H1 (cell line): ENCODE measurements around the gene HERC5. TPM values are rescaled to one million over a fixed set of nuclear protein-coding genes. Genes with fewer than 3 reads are reported as not detected.

Experiments
- CTCF ChIA-PET: fragments of 300-600 bp; sonication (Branson Sonifier 250); formaldehyde crosslinking; loops from one replicate; lab custom pipeline; 2021; ENCODE audit not compliant: partially characterized antibody; lab: Charles Lee
- POLR2A ChIA-PET: fragments of 300-600 bp; sonication (Branson Sonifier 250); formaldehyde crosslinking; loops from one replicate; lab custom pipeline; 2021; ENCODE audit warnings: inconsistent platforms; ENCODE audit not compliant: partially characterized antibody; lab: Charles Lee
- DNase-seq, 2 experiments: peaks; one replicate each; pipeline versions ENCODE4 v3.0.0 to v3.0.0-alpha.2; 2010 to 2022; ENCODE audit warnings: low spot score in 2 of 2, low read depth in 1 of 2, mixed read lengths in 1 of 2
- FAIRE-seq: peaks from 2 replicates; lab custom pipeline; 2011; peaks lifted over from hg19 to GRCh38; lab: Jason Lieb, UNC
- H2AFZ ChIP-seq: 2 replicates; pipeline ENCODE4 v1.8.1; 2012; ENCODE audit warnings: low read length, inconsistent platforms
- H2AK5ac ChIP-seq: 2 replicates; pipeline ENCODE4 v1.6.1; 2013; ENCODE audit warnings: low read depth, low read length
- H2BK120ac ChIP-seq: replicated peaks from 2 replicates; pipeline ENCODE3; 2013; ENCODE audit warnings: low read depth, low read length, inconsistent platforms
- H2BK12ac ChIP-seq: 2 replicates; pipeline ENCODE4 v1.6.1; 2013; ENCODE audit warnings: low read depth, low read length
- H2BK15ac ChIP-seq: 2 replicates; pipeline ENCODE4 v1.6.1; 2013; ENCODE audit warnings: low read length
- H2BK20ac ChIP-seq: 2 replicates; pipeline ENCODE4 v1.6.1; 2013; ENCODE audit warnings: low read length
- H2BK5ac ChIP-seq: 2 replicates; pipeline ENCODE4 v1.6.1; 2013; ENCODE audit warnings: low read depth, low read length
- H3K14ac ChIP-seq: 2 replicates; pipeline ENCODE4 v1.6.1; 2013; ENCODE audit warnings: inconsistent platforms; ENCODE audit not compliant: insufficient read length
- H3K18ac ChIP-seq: 2 replicates; pipeline ENCODE4 v1.6.1; 2013; ENCODE audit warnings: low read length; ENCODE audit errors: extremely low read depth
- H3K23ac ChIP-seq: 2 replicates; pipeline ENCODE4 v1.6.1; 2013; ENCODE audit warnings: inconsistent platforms; ENCODE audit not compliant: insufficient read length
- H3K23me2 ChIP-seq: 2 replicates; pipeline ENCODE4 v1.6.1; 2013; ENCODE audit warnings: low read depth, low read length
- H3K27ac ChIP-seq: 2 replicates; pipeline ENCODE4 v1.6.1; 2011; ENCODE audit warnings: low read depth, low read length, inconsistent platforms
- H3K27me3 ChIP-seq, 4 experiments: replicated peaks in 1 of 4; 1 replicate in 1 of 4; 2 replicates in 3 of 4; pipeline versions ENCODE4 v1.6.1 to v1.8.1; 2011 to 2013; ENCODE audit warnings: low read length in 3 of 4, mild to moderate bottlenecking in 3 of 4, inconsistent platforms in 2 of 4, mixed read lengths in 2 of 4, moderate library complexity in 1 of 4; ENCODE audit not compliant: control insufficient read depth in 3 of 4, insufficient read depth in 3 of 4; ENCODE audit errors: extremely low read depth in 1 of 4
- H3K36me3 ChIP-seq, 4 experiments: 2 replicates each; pipeline versions ENCODE4 v1.6.1 to v1.8.1; 2011 to 2013; ENCODE audit warnings: mild to moderate bottlenecking in 4 of 4, low read length in 3 of 4, moderate library complexity in 2 of 4, control low read depth in 1 of 4, inconsistent platforms in 1 of 4; ENCODE audit not compliant: insufficient read depth in 4 of 4, control insufficient read depth in 2 of 4
- H3K4ac ChIP-seq: replicated peaks from 2 replicates; pipeline ENCODE3; 2013; ENCODE audit warnings: low read length, low read depth, mixed read lengths, inconsistent platforms; ENCODE audit not compliant: insufficient read length
- H3K4me1 ChIP-seq, 4 experiments: replicated peaks in 1 of 4; 1 replicate in 1 of 4; 2 replicates in 3 of 4; pipeline versions ENCODE4 v1.6.1 to v1.8.1; 2011 to 2013; ENCODE audit warnings: low read length in 3 of 4, inconsistent platforms in 2 of 4, mixed read lengths in 1 of 4; ENCODE audit not compliant: insufficient read depth in 4 of 4, control insufficient read depth in 3 of 4
- H3K4me2 ChIP-seq, 2 experiments: 2 replicates each; pipeline versions ENCODE4 v1.6.1 to v1.8.1; 2011 to 2013; ENCODE audit warnings: low read depth in 2 of 2, low read length in 2 of 2, control low read depth in 1 of 2, inconsistent platforms in 1 of 2, mild to moderate bottlenecking in 1 of 2; ENCODE audit not compliant: insufficient read depth in 1 of 2
- H3K4me3 ChIP-seq, 4 experiments: fragments of 200-600, 300-600 bp in 1 of 4; sonication (generic), shearing (Covaris generic), sonication (Bioruptor Twin) in 1 of 4; 2 replicates each; pipeline versions ENCODE4 v1.5.1 to v1.8.1; 2011 to 2016; ENCODE audit warnings: low read length in 4 of 4, low read depth in 3 of 4, control low read depth in 2 of 4, inconsistent platforms in 2 of 4, mild to moderate bottlenecking in 2 of 4, mixed read lengths in 1 of 4, moderate library complexity in 1 of 4; ENCODE audit not compliant: insufficient read depth in 2 of 4; ENCODE audit errors: extremely low read depth in 1 of 4
- H3K56ac ChIP-seq: replicated peaks from 2 replicates; pipeline ENCODE3; 2013; ENCODE audit warnings: low read depth, mild to moderate bottlenecking, mixed read lengths, low read length, inconsistent platforms; ENCODE audit not compliant: insufficient read length
- H3K79me1 ChIP-seq: 2 replicates; pipeline ENCODE4 v1.6.1; 2013; ENCODE audit warnings: low read depth, low read length, control low read depth
- H3K79me2 ChIP-seq, 2 experiments: 2 replicates each; pipeline versions ENCODE4 v1.6.1 to v1.8.1; 2012 to 2013; ENCODE audit warnings: low read length in 2 of 2, mild to moderate bottlenecking in 2 of 2, inconsistent platforms in 1 of 2; ENCODE audit not compliant: insufficient read depth in 2 of 2, control insufficient read depth in 1 of 2
- H3K9ac ChIP-seq, 4 experiments: replicated peaks in 1 of 4; 1 replicate in 1 of 4; 2 replicates in 3 of 4; pipeline versions ENCODE4 v1.6.1 to v1.8.1; 2011 to 2013; ENCODE audit warnings: low read depth in 3 of 4, low read length in 3 of 4, control low read depth in 2 of 4, mild to moderate bottlenecking in 2 of 4, moderate library complexity in 2 of 4, inconsistent platforms in 1 of 4; ENCODE audit errors: extremely low read depth in 1 of 4
- H3K9me3 ChIP-seq, 2 experiments: 2 replicates each; pipeline versions ENCODE4 v1.6.1 to v1.8.1; 2012 to 2013; ENCODE audit warnings: mild to moderate bottlenecking in 2 of 2, moderate library complexity in 2 of 2, control low read depth in 1 of 2, inconsistent platforms in 1 of 2, low read depth in 1 of 2, low read length in 1 of 2, mixed read lengths in 1 of 2; ENCODE audit not compliant: insufficient read depth in 2 of 2
- H4K20me1 ChIP-seq, 2 experiments: replicated peaks in 1 of 2; 2 replicates each; pipeline versions ENCODE3 to v1.8.1; 2011 to 2013; ENCODE audit warnings: inconsistent platforms in 2 of 2, low read length in 2 of 2, mild to moderate bottlenecking in 1 of 2; ENCODE audit not compliant: insufficient read depth in 2 of 2, control insufficient read depth in 1 of 2
- H4K5ac ChIP-seq: 2 replicates; pipeline ENCODE4 v1.6.1; 2013; ENCODE audit warnings: low read length, low read depth, mixed read lengths, inconsistent platforms; ENCODE audit not compliant: insufficient read length
- H4K8ac ChIP-seq: 2 replicates; pipeline ENCODE4 v1.8.0; 2013; ENCODE audit warnings: mild to moderate bottlenecking, moderate library complexity, low read length, inconsistent platforms; ENCODE audit not compliant: insufficient read depth; ENCODE audit errors: extremely low read depth
- H4K91ac ChIP-seq: replicated peaks from 2 replicates; pipeline ENCODE3; 2013; ENCODE audit warnings: low read length, mixed read lengths, inconsistent platforms; ENCODE audit not compliant: insufficient read length
- ATF2 ChIP-seq: IDR thresholded peaks from 2 replicates; pipeline ENCODE4 v1.6.1; 2012; ENCODE audit warnings: low read length, inconsistent platforms
- JUN ChIP-seq: IDR thresholded peaks from 2 replicates; pipeline ENCODE4 v1.6.1; 2011; ENCODE audit warnings: low read depth, mild to moderate bottlenecking, improper control_type of control experiment, low read length
- JUND ChIP-seq: IDR thresholded peaks from 2 replicates; pipeline ENCODE4 v1.6.1; 2011; ENCODE audit warnings: mild to moderate bottlenecking, improper control_type of control experiment, low read length
- NANOG ChIP-seq: IDR thresholded peaks from 2 replicates; pipeline ENCODE4 v1.6.1; 2011; ENCODE audit warnings: low read length, low read depth, mild to moderate bottlenecking, inconsistent platforms; ENCODE audit not compliant: insufficient read depth, poor library complexity, severe bottlenecking
- TAF7 ChIP-seq: optimal IDR thresholded peaks from 2 replicates; pipeline ENCODE3; 2011; ENCODE audit warnings: low read depth, mild to moderate bottlenecking, inconsistent platforms, low read length, moderate library complexity, borderline replicate concordance
- WGBS, 2 experiments: shearing (Covaris generic) in 1 of 2; methylation state at CpG; one replicate each; pipeline versions ENCODE4 v1.1.6 to v1.1.7; 2013 to 2015; ENCODE audit warnings: low lambda C conversion rate in 2 of 2, mixed read lengths in 2 of 2, inconsistent platforms in 1 of 2, low coverage in 1 of 2, missing lambda C conversion rate in 1 of 2; ENCODE audit not compliant: insufficient replicate concordance in 2 of 2, insufficient coverage in 1 of 2, insufficient read length in 1 of 2; ENCODE audit errors: extremely low coverage in 1 of 2, missing lambda C conversion rate in 1 of 2; 5-methylcytosine and 5-hydroxymethylcytosine counted together
- polyA plus RNA-seq, 7 experiments: library from polyadenylated mRNA; depleted of rRNA in 3 of 7; stranded (reverse) in 5 of 7; unstranded in 2 of 7; fragments of >200 nt in 5 of 7; fragments of 200-250 nt in 2 of 7; gene quantifications; 1 replicate in 5 of 7; 2 replicates in 1 of 7; 4 replicates in 1 of 7; pipeline versions ENCODE4 v1.2.1 to v1.2.3, GENCODE V29; 2011 to 2013; ENCODE audit warnings: missing spikeins in 2 of 7, mixed read lengths in 2 of 7
- total RNA-seq: library from RNA; stranded (reverse); fragmentation: NEBNext Ultra II Directional; extraction: Animal tissue kit (Norgen Biotek cat#: 25700); gene quantifications from 2 replicates; pipeline ENCODE4 v1.2.1, GENCODE V29; 2021

Gene HERC5
- total and polyA plus RNA-seq, 2 of the 8 experiments (the other 6 are each of a cell fraction or from before 2014, with no cell fraction given) = 6.6 to 20.7 TPM

GRCh38 chr4:88503344-88503743 lies 46.4 kb downstream of the HERC5 start:
- no peaks in the 10 kb centered on the region for H3K27me3 ChIP-seq
- no peak overlapping the region for H4K5ac ChIP-seq
- no peak overlapping the region for H2BK12ac ChIP-seq
- no peaks in the 10 kb centered on the region for H3K23me2 ChIP-seq
- no peak overlapping the region for H2BK120ac ChIP-seq
- H2BK20ac ChIP-seq = no peak overlapping the region
- no peak overlapping the region for H3K23ac ChIP-seq
- no peak for DNase-seq
- H3K9me3 ChIP-seq = no peaks in the 10 kb centered on the region
- no peak overlapping the region for H3K4me2 ChIP-seq
- H3K4ac ChIP-seq = no peak overlapping the region
- H3K79me1 ChIP-seq = no peaks in the 10 kb centered on the region
- no peak overlapping the region for H4K8ac ChIP-seq
- no peak overlapping the region for H4K91ac ChIP-seq
- no peak overlapping the region for H3K14ac ChIP-seq
- H3K4me1 ChIP-seq = no peaks in the 10 kb centered on the region
- POLR2A ChIA-PET = no interaction called here
- CTCF ChIA-PET = interaction anchor here (0.6 kb wide), 1 partner anchor 331 kb away, joined by 3 read pairs; no protein-coding TSS in a partner anchor
- no peak overlapping the region for H2AFZ ChIP-seq
- no peak overlapping the region for H3K4me3 ChIP-seq
- no peak overlapping the region for H2BK5ac ChIP-seq
- TF ChIP-seq TAF7 = no peak
- TF ChIP-seq JUND = no peak
- no peak for TF ChIP-seq NANOG
- TF ChIP-seq JUN = no peak
- no peak for TF ChIP-seq ATF2
- H3K36me3 ChIP-seq = peaks cover 0 to 2% (median 0%) of the 10 kb centered on the region in 4 experiments; a peak in 1 of 8 replicates
- no peak overlapping the region for H3K56ac ChIP-seq
- H2BK15ac ChIP-seq = no peak overlapping the region
- no peak for FAIRE-seq
- no peak overlapping the region for H3K9ac ChIP-seq
- no peak overlapping the region for H3K27ac ChIP-seq
- no peak overlapping the region for H2AK5ac ChIP-seq
- no peaks in the 10 kb centered on the region for H4K20me1 ChIP-seq
- no peak overlapping the region for H3K18ac ChIP-seq
- H3K79me2 ChIP-seq = no peaks in the 10 kb centered on the region
- WGBS, 2 experiments = 89% methylated on average over 2 of the region's 2 CpGs; no CpG with 5 or more reads in 1 of the 2 experiments
